ENCODE measurements around the gene AUTS2. TPM values are rescaled to one million over a fixed set of nuclear protein-coding genes. Genes with fewer than 3 reads are reported as not detected.

Gene AUTS2
- total RNA-seq, 1 experiment from 2014 or later: 4.6 TPM

DNA sequence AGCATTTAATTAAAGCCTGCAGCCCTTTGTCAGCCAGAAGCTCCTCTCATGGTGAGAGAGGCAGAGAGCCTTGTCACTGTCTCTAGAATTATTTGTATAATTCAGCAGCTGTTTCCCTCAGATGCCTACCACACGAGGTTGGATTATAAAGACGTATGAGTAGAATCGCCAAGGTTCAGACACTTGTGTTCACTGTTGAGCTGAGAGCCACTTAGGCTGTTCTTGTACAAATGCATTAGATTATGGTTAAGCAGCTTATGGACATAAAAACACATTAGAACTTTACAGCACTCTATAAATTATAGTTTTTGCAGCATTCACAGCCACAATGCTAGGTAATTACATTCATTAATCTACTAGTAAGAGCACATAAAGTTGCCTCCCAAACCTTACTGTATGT is 282.6 kb downstream of the AUTS2 start:
- DNase-seq (ENCODE audit: low read depth): no peak

DNA sequence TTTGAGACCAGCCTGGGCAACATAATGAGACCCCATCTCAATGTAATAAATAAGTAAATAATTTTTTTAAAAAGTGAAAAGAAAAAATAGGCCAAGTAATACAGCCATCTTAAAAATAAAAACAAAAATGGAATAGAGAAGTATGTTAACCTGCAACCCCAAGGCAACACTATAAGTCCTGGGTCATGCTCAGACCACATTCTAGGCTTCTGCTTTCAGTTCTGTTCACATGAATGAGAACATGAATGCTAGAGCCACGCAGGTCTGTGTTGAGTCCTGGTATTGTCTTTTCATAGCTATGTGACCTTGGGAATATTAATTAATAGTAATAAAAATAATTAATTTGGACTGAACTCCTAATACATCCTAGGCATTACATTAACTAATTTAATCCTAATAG is 284.0 kb downstream of the AUTS2 start:
- DNase-seq (ENCODE audit: low read depth): no peak

DNA sequence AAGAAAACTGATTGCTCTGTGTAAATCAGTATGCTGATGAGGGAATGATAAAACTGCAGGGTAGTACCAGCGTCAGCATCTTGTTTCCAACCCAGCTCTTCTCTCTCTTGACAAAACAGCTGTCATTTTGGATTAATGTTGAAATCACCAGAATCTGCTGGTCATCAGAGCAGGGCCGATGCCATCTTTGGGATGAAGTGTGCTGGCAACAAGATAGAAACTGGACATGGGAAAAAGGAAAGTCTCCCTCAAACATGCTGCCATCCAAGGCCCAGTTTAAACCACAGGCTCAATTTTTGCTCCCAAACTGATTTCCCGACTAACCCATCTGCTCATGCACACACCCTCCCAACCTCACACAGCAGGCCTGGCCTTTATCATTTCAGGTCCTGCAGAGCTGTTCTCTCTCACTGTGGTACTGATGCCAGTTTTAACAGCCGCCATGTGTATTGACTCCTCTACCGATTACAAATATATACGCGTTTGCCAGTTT is 285.2 kb downstream of the AUTS2 start:
- DNase-seq (ENCODE audit: low read depth): no peak

GRCh38 chr7:69885431-69885830 is 287.2 kb downstream of the AUTS2 start:
- no peak for DNase-seq (ENCODE audit: low read depth)

DNA sequence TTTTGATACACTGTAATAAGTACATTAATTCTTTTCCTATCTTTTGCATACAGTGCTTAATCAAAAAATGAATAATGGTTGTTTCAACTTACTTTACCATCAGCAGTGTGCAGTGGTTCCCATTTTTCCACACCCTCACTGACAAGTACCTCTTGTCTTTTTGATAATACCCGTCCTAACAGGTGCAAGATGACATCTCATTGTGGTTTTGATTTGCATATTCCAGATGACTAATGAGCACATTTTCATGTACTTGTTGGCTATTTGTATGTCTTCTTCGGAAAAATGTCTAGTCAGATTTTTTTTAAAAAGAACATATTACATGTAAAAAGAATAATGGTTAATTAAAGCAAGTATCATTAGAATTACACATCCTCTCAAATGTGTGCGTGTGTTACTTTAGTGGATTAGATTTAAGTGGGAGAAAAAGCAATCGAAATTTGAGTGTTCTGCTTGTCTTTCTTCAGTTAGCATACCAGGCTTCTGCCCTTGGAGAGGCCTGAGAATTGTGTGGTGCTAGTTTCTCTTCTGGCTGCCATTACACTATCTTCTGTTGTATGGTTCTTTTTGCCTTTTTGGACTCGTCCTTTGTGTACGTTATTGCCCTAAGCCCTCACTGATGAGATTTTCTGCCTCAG is 291.2 kb downstream of the AUTS2 start:
- DNase-seq (ENCODE audit: low read depth): no peak

GRCh38 chr7:69889976-69890351 is 291.7 kb downstream of the AUTS2 start:
- DNase-seq (ENCODE audit: low read depth): no peak

GRCh38 chr7:69892790-69893189 is 294.5 kb downstream of the AUTS2 start:
- no peak for DNase-seq (ENCODE audit: low read depth)

GRCh38 chr7:69893906-69894305 is 295.6 kb downstream of the AUTS2 start:
- DNase-seq (ENCODE audit: low read depth): peak; percentile 1

DNA sequence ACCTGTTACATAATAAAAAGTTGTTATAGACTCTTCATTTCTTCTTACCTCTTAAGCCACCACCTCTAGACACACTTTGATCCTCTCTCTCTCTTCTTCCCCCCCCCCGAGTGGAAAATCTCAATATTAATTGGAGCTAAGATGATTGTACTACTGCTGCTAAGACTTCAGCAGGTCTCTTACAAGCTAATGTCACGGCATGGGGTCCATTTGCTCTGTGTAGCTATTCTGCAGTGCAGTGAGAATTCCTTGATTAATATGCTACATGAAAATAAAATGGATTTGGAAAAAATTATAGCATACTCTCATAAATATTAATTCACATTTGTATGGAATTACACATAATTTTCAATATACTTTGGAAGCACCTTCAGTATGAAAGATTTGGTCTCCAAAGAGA is 297.2 kb downstream of the AUTS2 start:
- DNase-seq (ENCODE audit: low read depth): no peak

GRCh38 chr7:69896121-69896520 is 297.8 kb downstream of the AUTS2 start:
- DNase-seq (ENCODE audit: low read depth): no peak

DNA sequence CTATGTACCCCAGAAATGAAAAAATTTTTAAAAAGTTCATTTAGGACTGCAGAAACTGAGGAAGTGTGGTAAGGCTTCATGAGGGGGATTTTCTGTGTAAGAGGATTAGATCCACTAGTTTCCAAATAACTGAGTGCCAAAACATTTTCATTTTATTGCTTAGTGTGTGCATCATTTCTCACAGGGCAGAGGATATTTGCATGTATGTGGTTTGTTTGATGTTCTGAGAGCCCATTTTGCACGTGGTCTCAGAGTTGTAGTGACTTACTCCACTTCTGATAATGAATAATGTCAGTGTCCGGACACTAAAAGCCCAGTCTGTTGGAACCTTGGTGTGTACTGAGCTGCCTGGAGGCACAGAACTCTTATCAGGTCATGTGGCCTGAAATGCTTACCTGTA is 299.9 kb downstream of the AUTS2 start:
- no peak for DNase-seq (ENCODE audit: low read depth)

DNA sequence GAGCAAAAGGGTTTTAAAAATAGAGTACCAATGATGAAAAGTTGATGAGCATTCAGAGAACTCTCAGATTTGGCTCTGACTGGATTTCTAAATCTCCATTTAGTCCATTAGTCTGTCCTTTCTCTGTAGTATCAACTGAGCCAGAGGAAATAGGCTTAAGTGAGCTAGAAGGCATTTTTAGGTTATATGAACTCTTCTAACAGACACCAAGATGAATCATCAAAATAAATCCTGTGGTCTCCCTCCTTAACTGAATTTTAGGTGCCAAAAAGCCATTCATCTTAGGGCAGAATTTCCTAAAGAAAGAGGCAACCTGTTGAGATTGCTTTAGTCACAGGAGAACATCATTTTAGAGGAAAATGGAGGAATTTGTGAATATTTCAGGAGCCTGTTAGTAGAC is 305.1 kb downstream of the AUTS2 start:
- DNase-seq (ENCODE audit: low read depth): no peak

DNA sequence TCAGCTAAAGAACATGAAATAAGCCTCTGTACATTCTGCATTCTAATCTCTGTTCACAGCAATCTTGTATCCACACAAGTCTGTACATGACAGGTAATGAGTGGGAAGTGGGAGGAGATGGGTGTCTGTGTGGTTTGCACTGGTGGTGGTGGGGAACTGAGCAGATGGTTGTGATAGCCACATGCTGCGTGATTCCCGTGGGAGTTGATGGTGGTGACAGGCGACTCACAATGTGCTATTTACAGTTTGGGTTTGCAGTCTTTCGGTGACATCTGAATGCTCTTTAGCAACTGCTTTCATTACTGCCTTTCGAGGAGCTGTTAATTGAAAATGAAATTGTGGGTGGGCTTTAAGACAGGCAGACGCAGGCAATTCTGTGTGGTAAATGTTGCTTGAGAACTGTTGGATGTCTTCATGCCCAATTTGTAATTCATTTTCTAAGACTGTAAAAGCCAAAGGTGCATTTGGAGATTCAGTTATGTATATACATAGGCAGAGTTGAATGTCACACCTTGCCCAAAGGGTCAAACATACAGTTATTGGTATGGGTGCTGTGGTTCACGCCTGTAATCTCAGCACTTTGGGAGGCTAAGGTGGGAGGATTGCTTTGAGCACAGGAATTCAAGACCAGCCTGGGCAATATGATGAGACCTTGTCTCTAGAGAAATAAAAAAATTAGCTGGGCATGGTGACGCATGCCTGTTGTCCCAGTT is 308.2 kb downstream of the AUTS2 start:
- no peak for DNase-seq (ENCODE audit: low read depth)

GRCh38 chr7:69907720-69908119 is 309.4 kb downstream of the AUTS2 start:
- no peak for DNase-seq (ENCODE audit: low read depth)

- DNase-seq (ENCODE audit: low read depth): no peak
Measured at GRCh38 chr7:69908454-69908853, 310.2 kb downstream of the AUTS2 start.

GRCh38 chr7:69910150-69910549 is 311.9 kb downstream of the AUTS2 start:
- no peak for DNase-seq (ENCODE audit: low read depth)

GRCh38 chr7:69911337-69911736 is 313.1 kb downstream of the AUTS2 start:
- no peak for DNase-seq (ENCODE audit: low read depth)

- no peak for DNase-seq (ENCODE audit: low read depth)
Measured at GRCh38 chr7:69912141-69912540, 313.9 kb downstream of the AUTS2 start.

DNA sequence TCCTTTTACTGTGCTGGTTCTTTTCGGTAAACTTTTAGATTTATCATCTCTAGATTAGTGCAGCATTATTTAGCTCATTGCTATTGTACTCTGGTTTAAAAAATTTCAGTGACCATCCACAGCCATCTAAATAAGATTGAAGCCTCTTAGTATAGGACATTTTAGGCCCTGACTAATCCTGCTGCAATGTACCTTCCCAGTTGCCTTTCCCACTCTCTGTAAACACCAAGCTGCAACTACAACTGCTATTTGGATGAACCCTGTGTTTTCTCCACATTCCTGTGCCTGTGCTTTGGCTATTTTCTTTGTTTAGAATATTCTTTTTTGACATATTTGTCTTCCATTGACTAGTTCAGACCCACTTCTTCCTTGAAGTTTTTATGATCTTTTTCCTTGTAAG is 314.6 kb downstream of the AUTS2 start:
- no peak for DNase-seq (ENCODE audit: low read depth)

- DNase-seq (ENCODE audit: low read depth): no peak
Measured at GRCh38 chr7:69919426-69920111, 321.3 kb downstream of the AUTS2 start.

GRCh38 chr7:69920797-69921196 is 322.5 kb downstream of the AUTS2 start:
- no peak for DNase-seq (ENCODE audit: low read depth)

GRCh38 chr7:69922026-69922803 is 323.9 kb downstream of the AUTS2 start:
- no peak for DNase-seq (ENCODE audit: low read depth)

Data from HT1080 (cell line).